K562 (cell line): Measurements from ENCODE around the gene GALNT17. TPM values are rescaled to one million over a fixed set of nuclear protein-coding genes. Genes with fewer than 3 reads are reported as not detected.

ENCODE experiments used
- ATAC-seq: fragments of 200-7000 bp; cut with Tn5 transposase; 3 replicates; pipeline ENCODE4 v1.9.1; 2020; ENCODE audit warnings: moderate library complexity
- BruUV-seq: library from RNA; stranded (reverse); fragments of 400-500 nt; replicated peaks from 2 replicates; lab custom pipeline; 2021; lab: Mats Ljungman, UMichigan
- CTCF ChIA-PET: fragments of 300-600 bp; formaldehyde crosslinking; extraction: SDS; loops from one replicate; lab custom pipeline; 2021; ENCODE audit warnings: low intra/inter-chr PET ratio; lab: Yijun Ruan, JAX
- POLR2A ChIA-PET: fragments of 300-600, 350-650 bp; sonication (Branson Sonifier 250); formaldehyde crosslinking; extraction: SDS; loops from one replicate; lab custom pipeline; 2021; ENCODE audit warnings: antibody characterized with exemption, inconsistent platforms; lab: Yijun Ruan, JAX
- DNase-seq, 4 experiments: peaks; one replicate each; pipeline versions ENCODE4 v3.0.0 to v3.0.0-alpha.2; 2011 to 2018; ENCODE audit warnings: low spot score in 3 of 4, mixed read lengths in 3 of 4; ENCODE audit errors: extremely low read depth in 1 of 4
- FAIRE-seq: peaks from 2 replicates; lab custom pipeline; 2011; peaks lifted over from hg19 to GRCh38; lab: Jason Lieb, UNC
- H2AFZ ChIP-seq: 2 replicates; pipeline ENCODE4 v1.6.0; 2011; ENCODE audit warnings: low read depth, low read length, control low read depth, inconsistent platforms
- H3K27ac ChIP-seq: fragments of 200-600 bp; 3 replicates; pipeline ENCODE4 v1.8.0; 2011; ENCODE audit warnings: low read depth, mild to moderate bottlenecking, control low read depth, inconsistent platforms, low read length, moderate library complexity, mixed read lengths; ENCODE audit errors: extremely low read depth
- H3K27me3 ChIP-seq, 2 experiments: fragments of 300-600 bp in 1 of 2; 2 replicates in 1 of 2; 3 replicates in 1 of 2; pipeline versions ENCODE4 v1.6.0 to v1.8.0; 2011; ENCODE audit warnings: inconsistent platforms in 2 of 2, low read length in 2 of 2, mild to moderate bottlenecking in 1 of 2, mixed read lengths in 1 of 2, moderate library complexity in 1 of 2; ENCODE audit not compliant: control insufficient read depth in 2 of 2, insufficient read depth in 2 of 2
- H3K36me3 ChIP-seq: fragments of 300-600 bp; 3 replicates; pipeline ENCODE4 v1.8.0; 2011; ENCODE audit warnings: mild to moderate bottlenecking, low read length, inconsistent platforms; ENCODE audit not compliant: control insufficient read depth, insufficient read depth
- H3K4me1 ChIP-seq, 2 experiments: fragments of 200-600 bp in 1 of 2; replicated peaks in 1 of 2; 2 replicates in 1 of 2; 3 replicates in 1 of 2; pipeline versions ENCODE4 v1.5.1 to v1.8.0; 2011; ENCODE audit warnings: inconsistent platforms in 2 of 2, low read length in 2 of 2, mild to moderate bottlenecking in 1 of 2, mixed read lengths in 1 of 2, moderate library complexity in 1 of 2; ENCODE audit not compliant: control insufficient read depth in 2 of 2, insufficient read depth in 2 of 2
- H3K4me2 ChIP-seq: 2 replicates; pipeline ENCODE4 v1.6.1; 2011; ENCODE audit warnings: low read length, control low read depth, inconsistent platforms, mixed read lengths; ENCODE audit not compliant: insufficient read depth
- H3K4me3 ChIP-seq: fragments of 200-600 bp; sonication (generic), shearing (Covaris generic); 2 replicates; pipeline ENCODE4 v1.5.1; 2016; ENCODE audit warnings: control low read depth, inconsistent platforms
- H3K79me2 ChIP-seq: fragments of 200-600 bp; 3 replicates; pipeline ENCODE4 v1.8.0; 2011; ENCODE audit warnings: low read length, inconsistent platforms; ENCODE audit not compliant: control insufficient read depth, insufficient read depth
- H3K9ac ChIP-seq, 2 experiments: 2 replicates each; pipeline versions ENCODE4 v1.6.0 to v1.6.1; 2011; ENCODE audit warnings: low read depth in 2 of 2, low read length in 2 of 2, control low read depth in 1 of 2, inconsistent platforms in 1 of 2, mild to moderate bottlenecking in 1 of 2, mixed read lengths in 1 of 2; ENCODE audit not compliant: insufficient read depth in 1 of 2
- H3K9me1 ChIP-seq: one replicate; pipeline ENCODE4 v1.6.0; 2011; ENCODE audit warnings: inconsistent platforms, mild to moderate bottlenecking, low read length, moderate library complexity; ENCODE audit not compliant: control insufficient read depth, insufficient read depth
- H3K9me3 ChIP-seq: replicated peaks from 2 replicates; pipeline ENCODE4 v1.5.1; 2011; ENCODE audit warnings: low read depth, low read length, inconsistent platforms; ENCODE audit not compliant: control insufficient read depth, insufficient read depth
- H4K20me1 ChIP-seq: replicated peaks from 2 replicates; pipeline ENCODE4 v1.6.1; 2011; ENCODE audit warnings: low read length, inconsistent platforms, mixed read lengths; ENCODE audit not compliant: control insufficient read depth, insufficient read depth
- ETV6 ChIP-seq, 3 experiments: fragments of 150-350 bp in 1 of 3; sonication (generic) in 1 of 3; formaldehyde crosslinking in 1 of 3; IDR thresholded peaks; 2 replicates each; pipeline versions ENCODE4 v1.6.1 to v1.8.0; 2014 to 2022; ENCODE audit warnings: borderline replicate concordance in 2 of 3, low read depth in 2 of 3, antibody characterized with exemption in 1 of 3, low read length in 1 of 3, mild to moderate bottlenecking in 1 of 3, missing genetic modification reagents in 1 of 3
- EWSR1 ChIP-seq: fragments of 450-650 bp; IDR thresholded peaks from 2 replicates; pipeline ENCODE4 v1.6.1; 2018; ENCODE audit warnings: borderline replicate concordance, mild to moderate bottlenecking, low read depth, moderate library complexity; ENCODE audit not compliant: partially characterized antibody
- LEF1 ChIP-seq: fragments of 450-650 bp; IDR thresholded peaks from 2 replicates; pipeline ENCODE4 v1.6.1; 2016; ENCODE audit warnings: mild to moderate bottlenecking
- NFYB ChIP-seq: IDR thresholded peaks from 2 replicates; pipeline ENCODE4 v1.6.1; 2011; ENCODE audit warnings: mild to moderate bottlenecking, moderate library complexity; ENCODE audit not compliant: insufficient read length; ENCODE audit errors: extremely low read depth
- NR1H2 ChIP-seq: sonication (generic); formaldehyde crosslinking; IDR thresholded peaks from 2 replicates; pipeline ENCODE4 v1.4.0; 2020; ENCODE audit warnings: mild to moderate bottlenecking, missing genetic modification reagents
- RBM39 ChIP-seq: fragments of 200-400 bp; formaldehyde crosslinking; optimal IDR thresholded peaks from 2 replicates; pipeline ENCODE3; 2018; ENCODE audit warnings: low read depth, low read length
- ZFPM2 ChIP-seq: fragments of 250-450 bp; sonication (Bioruptor Pico); IDR thresholded peaks from 2 replicates; pipeline ENCODE4 v1.5.1; 2022; ENCODE audit warnings: mild to moderate bottlenecking
- WGBS: fragments of 100-300 bp; shearing (Covaris generic); methylation state at CpG from one replicate; pipeline ENCODE4 v1.1.6; 2016; ENCODE audit warnings: low coverage, mixed read lengths; ENCODE audit not compliant: insufficient coverage; ENCODE audit errors: missing lambda C conversion rate; 5-methylcytosine and 5-hydroxymethylcytosine counted together
- in situ Hi-C: fragments of 300-500 bp; cut with MboI; formaldehyde crosslinking; loops from 4 replicates; pipeline ENCODE4 v1.15.0; 2018; ENCODE audit warnings: inconsistent platforms, mixed read lengths
- intact Hi-C: fragments of 100-400 bp; cut with micrococcal nuclease; formaldehyde crosslinking; loops from 2 replicates; pipeline ENCODE4 v1.14.2; 2022
- polyA plus RNA-seq, 8 experiments: library from polyadenylated mRNA; depleted of rRNA in 4 of 8; stranded (reverse) in 5 of 8; unstranded in 3 of 8; fragments of >200 nt; fragmentation: Nextera tagmentation in 2 of 8; fragmentation: Illumina TruSeq in 1 of 8; extraction: Ambion mirVana in 2 of 8; extraction: Trizol in 1 of 8; gene quantifications; 2 replicates each; pipeline versions ENCODE4 v1.2.1 to v1.2.3, GENCODE V29; 2011 to 2014; ENCODE audit warnings: inconsistent platforms in 1 of 8, missing spikeins in 1 of 8
- total RNA-seq, 7 experiments: library from RNA; depleted of rRNA in 6 of 7; stranded (reverse); fragments of >200 nt in 6 of 7; fragmentation: Illumina TruSeq in 2 of 7; extraction: Trizol in 2 of 7; gene quantifications; 2 replicates each; pipeline versions ENCODE4 v1.2.1 to v1.2.3, GENCODE V29; 2011 to 2021; ENCODE audit warnings: low replicate concordance in 1 of 7
- TF ChIP-seq, protein P1 (sequence below): sonication (generic); formaldehyde crosslinking; IDR thresholded peaks from 2 replicates; pipeline ENCODE4 v1.8.0; 2022; ENCODE audit warnings: mild to moderate bottlenecking, missing genetic modification reagents
- TF ChIP-seq, protein P2 (sequence below): fragments of 250-450 bp; sonication (Bioruptor Pico); IDR thresholded peaks from 2 replicates; pipeline ENCODE4 v1.9.0; 2021; ENCODE audit warnings: mild to moderate bottlenecking, inconsistent platforms
- TF ChIP-seq, protein P3 (sequence below): IDR thresholded peaks from 2 replicates; pipeline ENCODE4 v1.6.1; 2012; ENCODE audit warnings: low read depth, low read length, improper control_type of control experiment, borderline replicate concordance
- TF ChIP-seq, protein P4 (sequence below), 2 experiments: fragments of 450-650 bp; conservative IDR thresholded peaks; 2 replicates each; pipeline ENCODE4 v1.6.1; 2017; ENCODE audit warnings: mild to moderate bottlenecking in 2 of 2, moderate library complexity in 2 of 2

GALNT17 gene
- total and polyA plus RNA-seq, 9 of the 15 experiments (the other 6 are each of a cell fraction or from before 2014, with no cell fraction given), result not detected

DNA sequence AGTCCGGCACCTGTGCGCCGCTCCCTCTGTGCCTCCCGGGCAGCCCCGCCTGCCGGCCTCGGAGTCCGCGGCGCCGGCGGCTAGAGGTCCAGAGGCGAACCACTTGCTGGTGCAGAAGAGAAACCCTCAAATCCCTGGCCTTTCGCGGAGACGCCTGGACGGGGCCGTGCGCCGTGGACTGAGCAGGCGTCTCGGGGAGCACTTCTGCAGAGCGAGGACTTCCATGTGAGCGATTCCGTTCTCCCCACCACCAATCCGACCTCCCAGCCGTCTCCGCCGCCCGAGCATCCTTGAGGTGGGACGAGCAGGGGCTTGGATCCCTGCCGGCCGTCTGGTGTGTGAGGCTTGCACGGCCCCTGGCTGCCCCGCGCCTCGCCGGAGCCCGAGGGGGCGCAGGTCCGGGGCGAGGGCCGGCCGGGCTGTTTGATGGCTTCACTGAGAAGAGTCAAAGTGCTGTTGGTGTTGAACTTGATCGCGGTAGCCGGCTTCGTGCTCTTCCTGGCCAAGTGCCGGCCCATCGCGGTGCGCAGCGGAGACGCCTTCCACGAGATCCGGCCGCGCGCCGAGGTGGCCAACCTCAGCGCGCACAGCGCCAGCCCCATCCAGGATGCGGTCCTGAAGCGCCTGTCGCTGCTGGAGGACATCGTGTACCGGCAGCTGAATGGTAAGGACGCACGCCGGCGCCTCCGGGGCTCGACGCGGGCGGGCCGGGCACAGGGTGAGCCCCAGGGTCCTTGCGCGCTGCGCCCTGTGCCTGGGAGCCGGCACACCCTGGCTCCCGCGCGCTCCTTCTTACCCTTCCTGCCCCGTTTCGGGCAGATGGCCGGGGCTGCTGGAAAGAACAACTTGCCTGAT lies 660 bp downstream of the GALNT17 start (continued):
- TF ChIP-seq, protein P1, sequence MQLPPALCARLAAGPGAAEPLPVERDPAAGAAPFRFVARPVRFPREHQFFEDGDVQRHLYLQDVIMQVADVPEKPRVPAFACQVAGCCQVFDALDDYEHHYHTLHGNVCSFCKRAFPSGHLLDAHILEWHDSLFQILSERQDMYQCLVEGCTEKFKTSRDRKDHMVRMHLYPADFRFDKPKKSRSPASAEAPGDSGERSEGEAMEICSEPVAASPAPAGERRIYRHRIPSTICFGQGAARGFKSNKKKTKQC (CRISPR knock-in tag), result no peak
- TF ChIP-seq ETV6 (IDR thresholded peaks at IDR 0.05; ENCODE audit: borderline replicate concordance in 1 of 2, low read depth in 2 of 2, low read length in 1 of 2) (no peak), ETV6 (CRISPR knock-in tag; IDR thresholded peaks at IDR 0.05; ENCODE audit: borderline replicate concordance) (no peak), RBM39 (no peak), NR1H2 (CRISPR knock-in tag) (no peak), NFYB (no peak)

DNA sequence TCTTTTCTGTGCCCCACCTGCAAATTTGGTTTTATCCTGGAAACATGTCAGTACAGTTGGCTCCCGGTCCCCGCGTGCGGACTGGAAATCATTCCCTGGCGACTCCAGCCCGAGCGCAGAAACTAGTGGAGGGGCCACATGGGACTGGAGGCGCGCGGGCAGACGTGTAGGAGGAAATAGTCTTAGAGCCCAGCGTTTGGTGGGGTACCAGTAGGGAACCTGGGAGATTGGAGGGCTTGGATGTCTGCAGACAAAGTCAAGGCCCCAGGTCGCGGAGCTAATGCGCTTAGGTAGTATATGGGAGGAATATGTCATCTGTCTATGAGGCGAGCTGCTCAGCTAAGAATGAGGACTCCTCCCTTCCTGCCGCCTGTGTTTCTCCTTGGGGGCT lies 1.3 kb downstream of the GALNT17 start:
- POLR2A ChIA-PET, result no interaction called here
- BruUV-seq, result no TSS peak
- intact Hi-C loops (no loop called here), in situ Hi-C loops (no loop called here)
- no peaks in the 10 kb centered on the region for H3K36me3 ChIP-seq
- FAIRE-seq (no peak), DNase-seq (no peak), ATAC-seq (no peak)
- H3K4me3 ChIP-seq, result no peak overlapping the region
- H4K20me1 ChIP-seq, result no peaks in the 10 kb centered on the region
- CTCF ChIA-PET, result no interaction called here
- no peaks in the 10 kb centered on the region; a peak in 1 of 5 replicates for H3K4me1 ChIP-seq
- no peaks in the 10 kb centered on the region for H3K79me2 ChIP-seq
- no peaks in the 10 kb centered on the region for H3K27me3 ChIP-seq
- no peaks in the 10 kb centered on the region for H3K9me1 ChIP-seq
- H3K4me2 ChIP-seq, result no peak overlapping the region
- no peak overlapping the region for H3K9ac ChIP-seq
- no peak for TF ChIP-seq LEF1
- TF ChIP-seq, protein P2, sequence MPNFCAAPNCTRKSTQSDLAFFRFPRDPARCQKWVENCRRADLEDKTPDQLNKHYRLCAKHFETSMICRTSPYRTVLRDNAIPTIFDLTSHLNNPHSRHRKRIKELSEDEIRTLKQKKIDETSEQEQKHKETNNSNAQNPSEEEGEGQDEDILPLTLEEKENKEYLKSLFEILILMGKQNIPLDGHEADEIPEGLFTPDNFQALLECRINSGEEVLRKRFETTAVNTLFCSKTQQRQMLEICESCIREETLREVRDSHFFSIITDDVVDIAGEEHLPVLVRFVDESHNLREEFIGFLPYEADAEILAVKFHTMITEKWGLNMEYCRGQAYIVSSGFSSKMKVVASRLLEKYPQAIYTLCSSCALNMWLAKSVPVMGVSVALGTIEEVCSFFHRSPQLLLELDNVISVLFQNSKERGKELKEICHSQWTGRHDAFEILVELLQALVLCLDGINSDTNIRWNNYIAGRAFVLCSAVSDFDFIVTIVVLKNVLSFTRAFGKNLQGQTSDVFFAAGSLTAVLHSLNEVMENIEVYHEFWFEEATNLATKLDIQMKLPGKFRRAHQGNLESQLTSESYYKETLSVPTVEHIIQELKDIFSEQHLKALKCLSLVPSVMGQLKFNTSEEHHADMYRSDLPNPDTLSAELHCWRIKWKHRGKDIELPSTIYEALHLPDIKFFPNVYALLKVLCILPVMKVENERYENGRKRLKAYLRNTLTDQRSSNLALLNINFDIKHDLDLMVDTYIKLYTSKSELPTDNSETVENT (CRISPR knock-in tag), result no peak
- TF ChIP-seq, protein P3, sequence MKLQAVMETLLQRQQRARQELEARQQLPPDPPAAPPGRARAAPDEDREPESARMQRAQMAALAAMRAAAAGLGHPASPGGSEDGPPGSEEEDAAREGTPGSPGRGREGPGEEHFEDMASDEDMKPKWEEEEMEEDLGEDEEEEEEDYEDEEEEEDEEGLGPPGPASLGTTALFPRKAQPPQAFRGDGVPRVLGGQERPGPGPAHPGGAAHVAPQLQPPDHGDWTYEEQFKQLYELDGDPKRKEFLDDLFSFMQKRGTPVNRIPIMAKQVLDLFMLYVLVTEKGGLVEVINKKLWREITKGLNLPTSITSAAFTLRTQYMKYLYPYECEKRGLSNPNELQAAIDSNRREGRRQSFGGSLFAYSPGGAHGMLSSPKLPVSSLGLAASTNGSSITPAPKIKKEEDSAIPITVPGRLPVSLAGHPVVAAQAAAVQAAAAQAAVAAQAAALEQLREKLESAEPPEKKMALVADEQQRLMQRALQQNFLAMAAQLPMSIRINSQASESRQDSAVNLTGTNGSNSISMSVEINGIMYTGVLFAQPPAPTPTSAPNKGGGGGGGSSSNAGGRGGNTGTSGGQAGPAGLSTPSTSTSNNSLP, result no peak
- TF ChIP-seq EWSR1, result no peak
- no peak for TF ChIP-seq ZFPM2
- TF ChIP-seq, protein P4, sequence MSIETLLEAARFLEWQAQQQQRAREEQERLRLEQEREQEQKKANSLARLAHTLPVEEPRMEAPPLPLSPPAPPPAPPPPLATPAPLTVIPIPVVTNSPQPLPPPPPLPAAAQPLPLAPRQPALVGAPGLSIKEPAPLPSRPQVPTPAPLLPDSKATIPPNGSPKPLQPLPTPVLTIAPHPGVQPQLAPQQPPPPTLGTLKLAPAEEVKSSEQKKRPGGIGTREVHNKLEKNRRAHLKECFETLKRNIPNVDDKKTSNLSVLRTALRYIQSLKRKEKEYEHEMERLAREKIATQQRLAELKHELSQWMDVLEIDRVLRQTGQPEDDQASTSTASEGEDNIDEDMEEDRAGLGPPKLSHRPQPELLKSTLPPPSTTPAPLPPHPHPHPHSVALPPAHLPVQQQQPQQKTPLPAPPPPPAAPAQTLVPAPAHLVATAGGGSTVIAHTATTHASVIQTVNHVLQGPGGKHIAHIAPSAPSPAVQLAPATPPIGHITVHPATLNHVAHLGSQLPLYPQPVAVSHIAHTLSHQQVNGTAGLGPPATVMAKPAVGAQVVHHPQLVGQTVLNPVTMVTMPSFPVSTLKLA (conservative IDR thresholded peaks at IDR 0.05), result no peak
- H3K27ac ChIP-seq, result no peak overlapping the region
- 3% methylated on average over 17 of the region's 17 CpGs for WGBS
- no peak overlapping the region for H2AFZ ChIP-seq
- H3K9me3 ChIP-seq, result no peaks in the 10 kb centered on the region
